Kidney (tissue), 14 donors: ENCODE measurements around the gene UBAP1. TPM values are rescaled to one million over a fixed set of nuclear protein-coding genes. Genes with fewer than 3 reads are reported as not detected.

ENCODE experiments used
- DNase-seq, 5 donors: peaks; one replicate each; pipeline ENCODE4 v3.0.0-alpha.2; 2013 to 2020
- FAIRE-seq: peaks from 2 replicates; lab custom pipeline; 2012; peaks lifted over from hg19 to GRCh38; lab: Jason Lieb, UNC
- H3K27ac ChIP-seq, 2 donors: one replicate each; pipeline ENCODE4 v1.7.0; 2013; ENCODE audit warnings: low read depth in 2 of 2, low read length in 2 of 2, inconsistent platforms in 1 of 2
- H3K27me3 ChIP-seq: one replicate; pipeline ENCODE4 v1.7.1; 2013; ENCODE audit warnings: low read length, inconsistent platforms; ENCODE audit not compliant: control insufficient read depth, insufficient read depth
- H3K36me3 ChIP-seq, 3 donors: one replicate each; pipeline versions ENCODE4 v1.7.0 to v1.7.1; 2013; ENCODE audit warnings: low read length in 3 of 3, control low read depth in 1 of 3, inconsistent platforms in 1 of 3; ENCODE audit not compliant: insufficient read depth in 3 of 3, control insufficient read depth in 2 of 3
- H3K4me1 ChIP-seq, 3 donors: one replicate each; pipeline versions ENCODE4 v1.7.0 to v1.7.1; 2013; ENCODE audit warnings: low read length in 3 of 3, inconsistent platforms in 1 of 3, low read depth in 1 of 3; ENCODE audit not compliant: control insufficient read depth in 2 of 3, insufficient read depth in 2 of 3
- H3K4me3 ChIP-seq, 3 donors: one replicate each; pipeline versions ENCODE4 v1.7.0 to v1.8.1; 2013; ENCODE audit warnings: low read length in 3 of 3, control low read depth in 1 of 3, inconsistent platforms in 1 of 3
- H3K9ac ChIP-seq, 3 donors: one replicate each; pipeline versions ENCODE4 v1.7.0 to v1.7.1; 2013; ENCODE audit warnings: low read length in 3 of 3, control low read depth in 1 of 3, inconsistent platforms in 1 of 3
- H3K9me3 ChIP-seq, 3 donors: one replicate each; pipeline versions ENCODE4 v1.7.0 to v1.7.1; 2013; ENCODE audit warnings: low read length in 3 of 3, control low read depth in 1 of 3, inconsistent platforms in 1 of 3; ENCODE audit not compliant: control insufficient read depth in 2 of 3, insufficient read depth in 1 of 3
- CTCF ChIP-seq: IDR thresholded peaks from 3 replicates; pipeline ENCODE4 v1.5.1; 2012; ENCODE audit warnings: mild to moderate bottlenecking, moderate library complexity, borderline replicate concordance; ENCODE audit not compliant: insufficient read depth; ENCODE audit errors: extremely low read depth
- intact Hi-C: fragments of 100-400 bp; cut with DNase I; formaldehyde crosslinking; loops from one replicate; pipeline ENCODE4 v1.11.1; 2022
- polyA plus RNA-seq: library from polyadenylated mRNA; stranded (reverse); fragments of 350-450 nt; fragmentation: Illumina TruSeq; extraction: RNeasy Lipid Tissue Mini Kit (QIAGEN cat#74804); gene quantifications from one replicate; pipeline ENCODE4 v1.2.3, GENCODE V29; 2014; ENCODE audit warnings: low read depth, low replicate concordance; ENCODE audit not compliant: insufficient read depth
- total RNA-seq: library from RNA; stranded (reverse); fragmentation: NEBNext Ultra II Directional; extraction: Animal tissue kit (Norgen Biotek cat#: 25700); gene quantifications from one replicate; pipeline ENCODE4 v1.2.1, GENCODE V29; 2021
- donor health status: control.
- donor health status: control.
- donor health status: control.
- donor health status: control.
- donor health status: control.
- donor health status: DM: yes; HTN: yes; CAD: no.
- donor health status: Normal renal cell carcinoma (clear cell type).

The UBAP1 gene
- total and polyA plus RNA-seq, 2 donors from 2014 or later: 39.4 to 53.8 TPM

DNA sequence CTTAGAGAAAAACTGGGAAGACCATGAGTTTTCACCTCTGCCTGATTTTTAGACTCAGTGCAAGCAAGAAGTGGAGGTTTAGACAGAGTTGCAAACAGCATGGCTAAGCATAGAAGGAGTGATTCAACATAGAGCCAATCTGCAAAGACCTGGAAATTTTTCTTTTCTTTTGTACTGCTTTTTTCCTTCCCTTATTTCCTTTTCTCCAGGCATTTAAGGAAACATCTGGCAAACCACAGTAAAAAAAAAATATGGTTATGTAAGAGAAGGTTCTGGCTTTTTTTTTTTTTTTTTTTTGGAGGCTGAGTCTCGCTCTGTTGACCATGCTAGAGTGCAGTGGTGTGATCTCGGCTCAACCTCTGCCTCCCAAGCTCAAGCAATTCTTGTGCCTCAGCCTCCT is 35.7 kb upstream of the UBAP1 start:
- no peak overlapping the region for H3K9ac ChIP-seq
- H3K4me3 ChIP-seq: no peak overlapping the region
- TF ChIP-seq CTCF: no peak
- no peaks in the 10 kb centered on the region for H3K9me3 ChIP-seq
- no peaks in the 10 kb centered on the region for H3K27me3 ChIP-seq
- intact Hi-C loops: no loop called here
- no peak overlapping the region for H3K27ac ChIP-seq
- H3K4me1 ChIP-seq: no peaks in the 10 kb centered on the region
- DNase-seq (no peak), FAIRE-seq (no peak)
- no peaks in the 10 kb centered on the region for H3K36me3 ChIP-seq

DNA sequence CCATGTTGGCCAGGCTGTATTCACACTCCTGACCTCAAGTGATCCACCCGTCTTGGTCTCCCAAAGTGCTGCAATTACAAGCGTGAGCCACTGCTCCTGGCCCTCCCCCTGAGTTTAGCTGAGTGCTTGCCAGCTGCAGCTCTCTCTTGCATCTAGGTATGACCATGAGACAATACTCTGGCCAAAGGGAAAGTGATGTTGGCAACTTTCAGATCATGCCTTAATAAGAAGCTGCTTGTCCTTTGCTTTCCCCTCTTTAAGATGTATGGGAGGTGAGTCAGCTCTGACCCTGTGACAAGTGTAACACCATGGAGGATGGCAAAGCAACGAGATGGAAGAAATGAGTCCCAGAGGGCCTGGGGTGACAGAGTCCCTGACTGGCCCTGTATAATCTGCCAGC is 33.7 kb upstream of the UBAP1 start:
- intact Hi-C loops: no loop called here
- Histone ChIP-seq H3K27me3 (no peaks in the 10 kb centered on the region), H3K9me3 (no peaks in the 10 kb centered on the region), H3K9ac (no peak overlapping the region), H3K4me1 (no peaks in the 10 kb centered on the region), H3K4me3 (no peak overlapping the region), H3K36me3 (no peaks in the 10 kb centered on the region), H3K27ac (no peak overlapping the region)
- DNase-seq (no peak), FAIRE-seq (no peak)
- no peak for TF ChIP-seq CTCF

GRCh38 chr9:34151398-34151797 is 27.4 kb upstream of the UBAP1 start:
- FAIRE-seq (no peak), DNase-seq (peak in 1 of 5 donors; percentile 10)
- no peaks in the 10 kb centered on the region for H3K27me3 ChIP-seq

More at GRCh38 chr9:34151398-34151797, 27.4 kb upstream of the UBAP1 start:
- Histone ChIP-seq H3K36me3 (no peaks in the 10 kb centered on the region), H3K4me1 (no peaks in the 10 kb centered on the region), H3K27ac (no peak overlapping the region), H3K4me3 (no peak overlapping the region), H3K9ac (no peak overlapping the region), H3K9me3 (no peaks in the 10 kb centered on the region)
- intact Hi-C loops: no loop called here
- no peak for TF ChIP-seq CTCF
